ENCODE data around the gene ACOT12. TPM values are rescaled to one million over a fixed set of nuclear protein-coding genes. Genes with fewer than 3 reads are reported as not detected.
A peak's percentile ranks its signal among the peaks of the same experiment; 100 is the strongest.

ACOT12 gene
- total and polyA plus RNA-seq, 2 of the 13 experiments (the other 11 are each of a cell fraction or from before 2014, with no cell fraction given): not detected

GRCh38 chr5:81353189-81353588 is 40.7 kb downstream of the ACOT12 start (continued):
- TF ChIP-seq ZNF749 (CRISPR knock-in tag; IDR thresholded peaks at IDR 0.05; ENCODE audit: borderline replicate concordance) (no peak), RBAK (CRISPR knock-in tag; IDR thresholded peaks at IDR 0.05) (no peak), ZNF318 (CRISPR knock-in tag; IDR thresholded peaks at IDR 0.05) (no peak), ZNF142 (CRISPR knock-in tag; IDR thresholded peaks at IDR 0.05) (no peak), SRY (CRISPR knock-in tag; IDR thresholded peaks at IDR 0.05) (no peak), MTF2 (CRISPR knock-in tag; IDR thresholded peaks at IDR 0.05; ENCODE audit: borderline replicate concordance) (no peak), ZNF782 (CRISPR knock-in tag; IDR thresholded peaks at IDR 0.05; ENCODE audit: borderline replicate concordance) (no peak), ISL2 (CRISPR knock-in tag; IDR thresholded peaks at IDR 0.05) (peak; percentile 95), ZNF567 (CRISPR knock-in tag; IDR thresholded peaks at IDR 0.05; ENCODE audit: borderline replicate concordance) (no peak), ZNF451 (CRISPR knock-in tag; IDR thresholded peaks at IDR 0.05) (no peak), HOXD1 (CRISPR knock-in tag; IDR thresholded peaks at IDR 0.05) (peak; percentile 74; the same call in 1 of the 2 replicates), LRRFIP1 (CRISPR knock-in tag; conservative IDR thresholded peaks at IDR 0.05) (no peak), ZNF350 (CRISPR knock-in tag; IDR thresholded peaks at IDR 0.05; ENCODE audit: borderline replicate concordance, low read depth) (no peak), GTF2F1 (IDR thresholded peaks at IDR 0.05; ENCODE audit: low read length) (no peak)
